HL-60 (cell line): Measurements from ENCODE around the gene KLHL12.
A peak's percentile ranks its signal among the peaks of the same experiment; 100 is the strongest.

Experiments
- DNase-seq, 2 experiments: peaks; one replicate each; pipeline ENCODE4 v3.0.0-alpha.2; 2010 to 2020; ENCODE audit warnings: low read depth in 1 of 2, low spot score in 1 of 2
- H3K27ac ChIP-seq: fragments of 250-450 bp; sonication (Bioruptor Pico); replicated peaks from 2 replicates; pipeline ENCODE4 v1.5.1; 2020; ENCODE audit warnings: mild to moderate bottlenecking, moderate library complexity
- H3K27me3 ChIP-seq: fragments of 250-450 bp; sonication (Bioruptor Pico); 2 replicates; pipeline ENCODE4 v1.5.1; 2021; ENCODE audit warnings: mild to moderate bottlenecking, moderate library complexity; ENCODE audit not compliant: insufficient read depth, poor library complexity, severe bottlenecking
- H3K4me3 ChIP-seq: replicated peaks from 2 replicates; pipeline ENCODE4 v1.5.1; 2011; ENCODE audit warnings: mild to moderate bottlenecking, control low read depth, low read length; ENCODE audit not compliant: insufficient read depth
- GABPA ChIP-seq: IDR thresholded peaks from 2 replicates; pipeline ENCODE4 v1.6.1; 2012; ENCODE audit warnings: low read depth
- POLR2AphosphoS5 ChIP-seq: IDR thresholded peaks from 2 replicates; pipeline ENCODE4 v1.6.1; 2012; ENCODE audit warnings: low read depth
- SPI1 ChIP-seq: IDR thresholded peaks from 2 replicates; pipeline ENCODE4 v1.6.1; 2012; ENCODE audit warnings: low read depth, mild to moderate bottlenecking, borderline replicate concordance
- TF ChIP-seq, protein P1 (sequence below): IDR thresholded peaks from one replicate; pipeline ENCODE4 v1.5.1; 2011; ENCODE audit warnings: low read length, control low read depth, inconsistent platforms; ENCODE audit not compliant: insufficient read depth
- TF ChIP-seq, protein P2 (sequence below): IDR thresholded peaks from 2 replicates; pipeline ENCODE4 v1.6.1; 2012; ENCODE audit warnings: low read depth; ENCODE audit not compliant: insufficient replicate concordance

The KLHL12 gene

DNA sequence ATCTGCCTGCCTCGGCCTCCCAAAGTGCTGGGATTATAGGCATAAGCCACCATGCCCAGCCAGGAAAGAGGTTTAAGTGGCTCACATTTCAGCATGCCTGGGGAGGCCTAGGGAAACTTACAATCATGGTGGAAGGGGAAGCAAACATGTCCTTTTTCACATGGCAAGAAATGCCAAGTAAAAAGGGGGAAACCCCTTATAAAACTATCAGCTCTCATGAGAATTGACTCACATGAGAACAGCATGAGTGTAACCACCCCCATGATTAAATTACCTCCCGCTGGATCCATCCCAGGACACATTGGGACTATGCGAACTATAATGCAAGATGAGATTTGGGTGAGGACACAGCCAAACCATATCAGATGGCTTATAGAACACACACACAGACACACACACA, 8.8 kb upstream of the KLHL12 start:
- DNase-seq, result no peak
- TF ChIP-seq, protein P1, sequence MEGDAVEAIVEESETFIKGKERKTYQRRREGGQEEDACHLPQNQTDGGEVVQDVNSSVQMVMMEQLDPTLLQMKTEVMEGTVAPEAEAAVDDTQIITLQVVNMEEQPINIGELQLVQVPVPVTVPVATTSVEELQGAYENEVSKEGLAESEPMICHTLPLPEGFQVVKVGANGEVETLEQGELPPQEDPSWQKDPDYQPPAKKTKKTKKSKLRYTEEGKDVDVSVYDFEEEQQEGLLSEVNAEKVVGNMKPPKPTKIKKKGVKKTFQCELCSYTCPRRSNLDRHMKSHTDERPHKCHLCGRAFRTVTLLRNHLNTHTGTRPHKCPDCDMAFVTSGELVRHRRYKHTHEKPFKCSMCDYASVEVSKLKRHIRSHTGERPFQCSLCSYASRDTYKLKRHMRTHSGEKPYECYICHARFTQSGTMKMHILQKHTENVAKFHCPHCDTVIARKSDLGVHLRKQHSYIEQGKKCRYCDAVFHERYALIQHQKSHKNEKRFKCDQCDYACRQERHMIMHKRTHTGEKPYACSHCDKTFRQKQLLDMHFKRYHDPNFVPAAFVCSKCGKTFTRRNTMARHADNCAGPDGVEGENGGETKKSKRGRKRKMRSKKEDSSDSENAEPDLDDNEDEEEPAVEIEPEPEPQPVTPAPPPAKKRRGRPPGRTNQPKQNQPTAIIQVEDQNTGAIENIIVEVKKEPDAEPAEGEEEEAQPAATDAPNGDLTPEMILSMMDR, result no peak
- TF ChIP-seq GABPA, result no peak
- no peak for TF ChIP-seq SPI1
- TF ChIP-seq POLR2AphosphoS5, result no peak
- TF ChIP-seq, protein P2, sequence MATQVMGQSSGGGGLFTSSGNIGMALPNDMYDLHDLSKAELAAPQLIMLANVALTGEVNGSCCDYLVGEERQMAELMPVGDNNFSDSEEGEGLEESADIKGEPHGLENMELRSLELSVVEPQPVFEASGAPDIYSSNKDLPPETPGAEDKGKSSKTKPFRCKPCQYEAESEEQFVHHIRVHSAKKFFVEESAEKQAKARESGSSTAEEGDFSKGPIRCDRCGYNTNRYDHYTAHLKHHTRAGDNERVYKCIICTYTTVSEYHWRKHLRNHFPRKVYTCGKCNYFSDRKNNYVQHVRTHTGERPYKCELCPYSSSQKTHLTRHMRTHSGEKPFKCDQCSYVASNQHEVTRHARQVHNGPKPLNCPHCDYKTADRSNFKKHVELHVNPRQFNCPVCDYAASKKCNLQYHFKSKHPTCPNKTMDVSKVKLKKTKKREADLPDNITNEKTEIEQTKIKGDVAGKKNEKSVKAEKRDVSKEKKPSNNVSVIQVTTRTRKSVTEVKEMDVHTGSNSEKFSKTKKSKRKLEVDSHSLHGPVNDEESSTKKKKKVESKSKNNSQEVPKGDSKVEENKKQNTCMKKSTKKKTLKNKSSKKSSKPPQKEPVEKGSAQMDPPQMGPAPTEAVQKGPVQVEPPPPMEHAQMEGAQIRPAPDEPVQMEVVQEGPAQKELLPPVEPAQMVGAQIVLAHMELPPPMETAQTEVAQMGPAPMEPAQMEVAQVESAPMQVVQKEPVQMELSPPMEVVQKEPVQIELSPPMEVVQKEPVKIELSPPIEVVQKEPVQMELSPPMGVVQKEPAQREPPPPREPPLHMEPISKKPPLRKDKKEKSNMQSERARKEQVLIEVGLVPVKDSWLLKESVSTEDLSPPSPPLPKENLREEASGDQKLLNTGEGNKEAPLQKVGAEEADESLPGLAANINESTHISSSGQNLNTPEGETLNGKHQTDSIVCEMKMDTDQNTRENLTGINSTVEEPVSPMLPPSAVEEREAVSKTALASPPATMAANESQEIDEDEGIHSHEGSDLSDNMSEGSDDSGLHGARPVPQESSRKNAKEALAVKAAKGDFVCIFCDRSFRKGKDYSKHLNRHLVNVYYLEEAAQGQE, result no peak
- no peaks in the 10 kb centered on the region for H3K27me3 ChIP-seq

DNA sequence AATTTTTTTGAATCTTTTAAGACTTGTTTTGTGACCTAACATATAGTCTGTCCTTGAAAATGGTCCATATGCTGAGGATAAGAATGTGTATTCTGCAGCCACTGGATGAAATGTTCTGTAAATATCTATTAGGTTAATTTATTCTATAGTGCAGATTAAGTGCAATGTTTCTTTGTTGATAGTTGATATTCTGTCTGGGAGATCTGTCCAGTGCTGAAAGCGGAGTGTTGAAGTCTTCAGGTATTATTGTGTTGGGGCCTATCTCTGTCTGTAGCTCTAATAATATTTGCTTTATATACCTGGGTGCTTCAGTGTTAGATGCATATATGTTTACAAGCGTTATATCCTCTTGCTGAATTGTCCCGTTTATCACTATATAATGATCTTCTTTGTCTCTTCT, 7.7 kb upstream of the KLHL12 start:
- no peak for TF ChIP-seq SPI1
- TF ChIP-seq, protein P2, result peak; percentile 87
- Histone ChIP-seq H3K27me3 (no peaks in the 10 kb centered on the region), H3K27ac (no peak overlapping the region), H3K4me3 (no peak overlapping the region)
- DNase-seq, result no peak

More for the DNA sequence above, 8.8 kb upstream of the KLHL12 start:
- Histone ChIP-seq H3K27ac (no peak overlapping the region), H3K4me3 (no peak overlapping the region)

DNA sequence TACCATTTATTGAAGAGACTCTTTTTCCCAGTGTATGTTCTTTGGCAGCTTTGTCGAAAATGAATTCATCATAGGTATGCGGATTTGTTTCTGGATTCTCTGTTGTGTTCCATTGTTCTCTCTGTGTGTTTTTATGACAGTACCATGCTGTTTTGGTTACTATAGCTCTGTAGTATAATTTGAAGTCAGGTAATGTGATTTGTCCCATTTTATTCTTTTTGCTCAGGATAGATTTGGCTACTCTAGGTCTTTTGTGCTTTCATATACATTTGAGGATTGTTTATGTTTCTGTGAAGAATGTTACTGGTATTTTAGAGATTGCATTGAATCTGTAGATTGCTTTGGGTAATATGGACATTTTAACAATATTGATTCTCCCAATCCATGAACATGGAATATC, 5.4 kb upstream of the KLHL12 start:
- Histone ChIP-seq H3K27me3 (no peaks in the 10 kb centered on the region), H3K4me3 (no peak overlapping the region), H3K27ac (no peak overlapping the region)
- DNase-seq, result no peak
- TF ChIP-seq POLR2AphosphoS5, result no peak
- TF ChIP-seq, protein P1, result no peak
- no peak for TF ChIP-seq SPI1
- TF ChIP-seq, protein P2, result no peak
- no peak for TF ChIP-seq GABPA

DNA sequence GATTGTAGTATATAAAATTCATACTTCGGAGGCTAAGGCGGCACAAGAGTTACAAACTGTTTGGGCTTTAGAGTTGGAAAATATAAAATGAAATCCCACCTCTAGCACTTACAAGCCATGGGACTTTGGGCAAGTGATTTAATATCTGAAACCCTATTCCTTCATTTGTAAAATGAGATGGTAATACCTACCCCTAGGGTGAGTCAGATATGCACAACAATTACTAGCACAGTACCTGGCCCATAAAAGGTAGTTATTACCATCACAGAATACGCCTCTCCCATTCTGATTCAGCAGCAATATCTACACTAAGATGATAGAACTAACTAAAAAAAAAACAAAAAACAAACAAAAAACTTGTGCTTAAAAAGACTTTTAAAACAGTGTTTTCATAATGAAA, 3.5 kb downstream of the KLHL12 start:
- Histone ChIP-seq H3K27me3 (no peaks in the 10 kb centered on the region), H3K27ac (no peak overlapping the region), H3K4me3 (no peak overlapping the region)
- no peak for DNase-seq
- TF ChIP-seq, protein P1, result no peak
- TF ChIP-seq SPI1, result no peak
- no peak for TF ChIP-seq POLR2AphosphoS5
- TF ChIP-seq GABPA, result no peak
- TF ChIP-seq, protein P2, result no peak
